NCI-H1436 (cell line): ENCODE data around the gene KLF9.

Experiments used
- DNase-seq: peaks from one replicate; lab custom pipeline; 2025; lab: John Stamatoyannopoulos, UW

Gene KLF9

GRCh38 chr9:70413799-70414775, at the start of gene KLF9:
Gene KLF9 (minus strand): TSS chr9:70414657. CDS start chr9:70413363, 1,294 bp downstream.
- peak; percentile 64 for DNase-seq

DNA sequence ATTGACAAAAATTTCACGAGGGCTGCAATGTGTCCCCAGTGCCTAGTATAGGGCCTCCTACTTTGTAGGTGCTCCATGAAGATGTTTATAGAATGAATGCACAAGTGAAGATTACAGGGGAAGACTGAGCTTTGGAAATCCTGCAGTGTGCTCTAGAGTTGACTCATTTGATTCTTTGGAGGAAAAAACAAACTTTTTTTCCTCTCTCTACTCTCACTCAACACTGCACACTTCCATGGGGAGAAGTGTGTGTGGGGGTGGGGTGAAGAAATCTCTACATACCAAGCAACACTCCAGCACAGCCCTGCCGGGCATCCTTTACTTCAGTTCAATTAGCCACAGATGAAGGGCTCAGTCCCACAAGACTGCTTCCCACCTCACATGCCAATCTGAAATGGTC, 49.4 kb upstream of the KLF9 start:
- DNase-seq: no peak

- no peak for DNase-seq
Measured at GRCh38 chr9:70462300-70462699, 47.8 kb upstream of the KLF9 start.

DNA sequence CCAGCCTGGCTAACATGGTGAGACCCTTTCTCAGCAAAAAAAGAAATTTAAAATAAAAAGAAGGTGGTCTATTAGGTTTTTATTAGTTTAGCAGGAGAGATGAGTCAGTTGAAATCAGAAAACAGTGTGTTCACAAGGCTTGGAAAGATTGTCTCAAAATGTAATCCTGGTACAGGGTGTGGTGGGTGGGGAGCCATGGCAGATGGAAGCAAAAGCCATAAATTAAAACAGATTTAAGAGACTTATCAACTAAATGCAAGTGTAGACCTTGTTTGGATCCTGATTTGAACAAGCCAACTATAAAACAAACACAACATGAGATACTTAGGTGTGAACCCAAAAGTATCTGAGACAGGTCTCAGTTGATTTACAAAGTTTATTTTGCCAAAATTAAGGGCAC, 42.8 kb upstream of the KLF9 start:
- DNase-seq: no peak

GRCh38 chr9:70455993-70456704, 41.7 kb upstream of the KLF9 start:
- no peak for DNase-seq

- no peak for DNase-seq
Measured at GRCh38 chr9:70452365-70452764, 37.9 kb upstream of the KLF9 start.

DNA sequence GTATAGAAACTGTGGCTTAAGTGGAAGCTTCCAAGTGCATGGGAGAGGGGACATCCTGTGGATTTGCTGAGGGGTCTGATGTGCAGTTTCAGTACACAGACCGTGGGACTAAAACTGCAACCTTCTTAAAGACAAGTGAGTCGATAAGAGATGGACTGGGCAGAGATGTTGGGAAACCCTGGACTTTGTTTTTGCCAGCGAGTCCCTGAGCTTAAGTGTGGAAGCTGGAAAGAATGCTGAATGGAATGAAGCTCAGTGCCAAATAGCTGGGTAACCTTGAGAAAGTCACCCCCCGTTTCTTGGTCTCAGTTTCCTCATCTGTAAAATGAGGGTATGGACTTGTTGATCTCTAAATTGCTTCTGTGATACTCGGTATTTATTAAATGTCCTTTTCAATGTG, 37.3 kb upstream of the KLF9 start:
- no peak for DNase-seq

DNA sequence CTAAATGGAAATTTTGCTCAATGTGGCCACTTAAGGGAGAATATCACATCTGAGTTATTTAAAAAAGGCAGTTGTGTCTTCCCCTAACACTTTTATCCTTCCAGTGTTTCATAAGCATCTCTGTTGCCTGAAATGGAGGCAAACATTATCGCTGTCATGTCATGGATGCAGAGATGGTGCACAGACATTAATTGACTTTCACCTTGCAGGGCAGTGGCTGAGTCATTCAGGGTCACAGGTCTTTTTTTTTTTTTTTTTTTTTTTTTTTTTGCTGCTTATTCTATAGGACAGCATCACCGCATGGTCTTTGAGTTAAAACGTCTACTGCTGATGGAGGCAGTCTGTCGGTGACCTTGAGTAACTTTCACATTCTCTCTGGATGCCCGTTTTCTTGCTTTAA, 36.3 kb upstream of the KLF9 start:
- DNase-seq: no peak

GRCh38 chr9:70449461-70449860, 35.0 kb upstream of the KLF9 start:
- no peak for DNase-seq

DNA sequence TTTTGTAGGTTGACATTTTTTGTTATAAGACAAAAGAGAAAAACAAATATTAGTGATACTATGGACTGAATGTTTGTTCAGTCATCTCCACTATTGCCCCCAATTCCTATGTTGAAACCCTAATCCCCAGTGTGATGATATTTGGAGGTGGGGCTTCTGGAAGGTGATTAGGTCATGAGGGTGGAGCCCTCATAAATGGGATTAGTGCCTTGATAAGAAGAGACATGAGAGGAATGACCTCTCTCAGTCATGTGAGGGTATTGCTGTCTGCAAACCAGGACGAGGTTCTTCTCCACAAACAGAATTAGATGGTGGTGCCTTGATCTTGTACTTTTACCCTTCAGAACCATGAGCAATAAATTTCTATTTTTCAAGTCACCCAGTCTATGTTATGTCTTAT, 34.5 kb upstream of the KLF9 start:
- DNase-seq: no peak

- no peak for DNase-seq
Measured at GRCh38 chr9:70444904-70445303, 30.4 kb upstream of the KLF9 start.

- no peak for DNase-seq
Measured at GRCh38 chr9:70442328-70442848, 27.9 kb upstream of the KLF9 start.

- no peak for DNase-seq
Measured at GRCh38 chr9:70441622-70442021, 27.2 kb upstream of the KLF9 start.

- no peak for DNase-seq
Measured at GRCh38 chr9:70439991-70440706, 25.7 kb upstream of the KLF9 start.

- no peak for DNase-seq
Measured at GRCh38 chr9:70438341-70438928, 24.0 kb upstream of the KLF9 start.

GRCh38 chr9:70435948-70436347, 21.5 kb upstream of the KLF9 start:
- DNase-seq: no peak

DNA sequence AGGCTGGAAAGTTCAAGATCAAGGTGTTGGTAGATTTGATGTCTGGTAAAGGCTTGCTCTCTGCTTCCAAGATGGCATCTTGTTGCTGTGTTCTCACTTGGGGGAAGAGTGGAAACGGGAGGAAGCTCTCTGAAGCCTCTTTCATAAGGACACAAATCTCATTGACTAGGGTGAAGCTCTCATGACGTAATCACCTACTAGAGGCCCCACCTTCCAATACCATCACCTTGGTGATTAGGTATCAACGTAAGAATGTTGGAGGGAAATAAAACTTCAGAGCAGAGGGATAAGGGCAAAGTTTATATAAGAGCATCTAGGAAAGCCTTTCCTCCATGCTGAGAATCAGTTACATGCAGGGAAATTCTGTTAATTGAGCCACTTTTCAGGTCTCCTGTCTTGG, 15.4 kb upstream of the KLF9 start:
- DNase-seq: no peak

DNA sequence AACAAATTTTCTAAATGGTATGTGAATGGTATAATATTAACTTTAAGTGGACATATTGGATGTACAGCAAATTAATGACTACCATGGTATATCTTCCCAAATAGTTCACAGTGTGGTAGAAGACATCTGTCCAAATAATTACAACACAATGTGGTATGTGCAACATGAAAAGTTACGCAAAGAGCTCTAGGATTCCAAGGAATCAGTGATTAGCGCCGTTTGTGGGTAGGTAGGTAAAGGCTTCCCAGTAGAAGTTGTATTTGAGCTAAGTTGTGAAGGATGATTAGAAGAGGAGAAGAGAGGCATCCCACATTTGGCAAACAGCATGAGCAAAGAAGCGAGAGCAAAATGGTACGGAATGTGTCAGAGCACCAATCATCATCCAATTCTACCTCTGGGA, 14.3 kb upstream of the KLF9 start:
- no peak for DNase-seq

- DNase-seq: no peak
Measured at GRCh38 chr9:70427161-70427945, 12.9 kb upstream of the KLF9 start.

DNA sequence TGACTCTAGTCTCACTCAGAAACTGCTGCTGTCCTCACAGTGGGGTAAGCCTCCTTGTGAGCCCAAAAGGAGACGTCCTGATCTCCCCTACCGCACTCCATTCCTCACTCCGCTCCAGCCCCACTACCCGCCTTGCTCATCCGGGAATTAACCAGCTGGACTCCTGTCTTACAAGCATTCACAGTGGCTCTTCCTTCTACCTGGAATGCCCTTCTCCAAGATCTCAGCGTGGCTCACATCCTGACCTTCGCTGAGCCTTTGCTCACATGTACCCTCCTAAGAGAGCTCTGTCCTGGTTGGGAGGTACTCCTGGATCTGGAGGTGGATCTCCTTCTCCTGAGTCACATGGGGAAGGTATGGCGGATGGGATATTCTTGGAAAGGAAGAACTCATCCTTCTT, 10.7 kb upstream of the KLF9 start:
- no peak for DNase-seq

- no peak for DNase-seq
Measured at GRCh38 chr9:70422371-70423043, 8.1 kb upstream of the KLF9 start.
